GM19193 (cell line): ENCODE measurements around the gene PRUNE2.

Experiments
- POLR2A ChIP-seq: IDR thresholded peaks from 4 replicates; pipeline ENCODE4 v1.6.1; 2011; ENCODE audit not compliant: insufficient read depth, insufficient read length; ENCODE audit errors: extremely low read depth

Gene PRUNE2

DNA sequence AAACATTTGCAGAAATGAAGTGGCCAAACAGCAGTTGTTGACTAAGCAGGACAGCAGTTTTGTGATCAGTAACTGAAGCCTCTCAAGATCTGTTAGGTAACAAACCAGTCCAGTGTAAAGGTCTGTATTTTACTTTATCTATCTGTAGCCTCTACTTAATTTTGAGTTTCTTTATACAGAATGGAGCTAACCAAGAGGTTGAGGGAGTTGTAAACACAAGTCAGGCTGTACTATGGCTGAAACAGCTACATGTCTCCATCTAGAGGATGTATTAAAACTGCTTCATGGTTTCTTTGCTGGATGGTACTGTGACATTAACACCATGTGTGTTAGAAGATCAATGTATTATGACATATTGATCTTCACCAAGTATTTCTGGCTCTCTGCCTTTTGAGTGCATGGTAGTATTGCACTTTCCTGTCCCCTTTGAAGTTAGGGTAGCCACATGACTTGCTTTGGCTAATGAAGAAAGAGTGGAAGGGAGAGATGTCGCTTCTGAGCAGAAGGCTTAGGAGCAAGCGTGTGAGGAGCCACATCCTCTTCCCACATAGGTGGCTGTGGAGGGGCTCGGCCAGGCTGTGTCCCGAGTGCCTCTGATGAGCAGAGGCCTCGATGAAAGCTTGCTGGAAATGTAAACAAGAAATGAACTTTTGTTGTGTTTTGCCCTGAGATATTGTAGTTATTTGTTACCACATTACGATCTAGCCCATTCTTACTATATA, 247.2 kb downstream of the PRUNE2 start:
- no peak for TF ChIP-seq POLR2A

GRCh38 chr9:76657265-76657664, 248.6 kb downstream of the PRUNE2 start:
- no peak for TF ChIP-seq POLR2A

GRCh38 chr9:76655971-76656370, 249.9 kb downstream of the PRUNE2 start:
- TF ChIP-seq POLR2A = no peak

- no peak for TF ChIP-seq POLR2A
Measured at GRCh38 chr9:76655121-76655541, 250.8 kb downstream of the PRUNE2 start.

DNA sequence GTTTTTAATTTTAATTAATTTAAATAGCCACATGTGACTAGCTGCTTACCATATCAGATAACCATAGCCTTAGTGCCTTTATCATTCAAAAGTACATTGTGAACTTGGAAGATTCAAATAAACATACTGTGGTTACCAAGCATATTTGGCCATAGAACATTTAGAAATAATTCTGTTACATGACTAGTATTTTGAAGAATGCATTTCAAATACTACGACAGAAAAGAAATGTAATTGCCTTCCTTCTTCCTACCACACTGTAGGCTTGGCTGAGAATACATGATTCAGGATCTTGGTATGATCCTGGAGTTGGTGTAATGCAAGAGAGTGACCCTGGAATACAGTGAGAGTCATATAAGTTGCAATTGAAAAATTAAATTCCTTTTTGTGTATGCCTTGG, 251.3 kb downstream of the PRUNE2 start:
- no peak for TF ChIP-seq POLR2A

GRCh38 chr9:76654051-76654461, 251.9 kb downstream of the PRUNE2 start:
- TF ChIP-seq POLR2A = no peak

GRCh38 chr9:76652894-76653293, 253.0 kb downstream of the PRUNE2 start:
- TF ChIP-seq POLR2A = no peak

GRCh38 chr9:76651119-76651705, 254.7 kb downstream of the PRUNE2 start:
- no peak for TF ChIP-seq POLR2A

DNA sequence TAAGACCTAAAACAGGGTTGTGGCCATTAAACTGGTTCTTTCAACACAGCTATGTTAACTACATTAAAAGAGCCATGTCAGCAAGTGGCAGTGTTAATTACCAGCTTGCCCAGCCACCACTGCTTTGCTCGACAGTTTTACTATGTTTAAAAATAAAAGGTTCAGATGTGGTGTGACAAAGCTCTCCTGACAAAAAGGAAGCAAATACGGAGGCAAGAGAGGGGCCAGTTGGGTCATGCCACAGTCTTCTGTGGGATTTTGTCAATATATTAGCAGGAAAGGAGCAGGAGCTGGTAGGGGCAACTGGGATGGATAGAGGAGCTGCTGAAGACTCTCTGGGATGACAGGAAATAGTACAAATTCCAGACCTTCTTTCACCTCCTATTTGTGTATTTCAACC, 255.2 kb downstream of the PRUNE2 start:
- no peak for TF ChIP-seq POLR2A

GRCh38 chr9:76649894-76650293, 256.0 kb downstream of the PRUNE2 start:
- TF ChIP-seq POLR2A = no peak

DNA sequence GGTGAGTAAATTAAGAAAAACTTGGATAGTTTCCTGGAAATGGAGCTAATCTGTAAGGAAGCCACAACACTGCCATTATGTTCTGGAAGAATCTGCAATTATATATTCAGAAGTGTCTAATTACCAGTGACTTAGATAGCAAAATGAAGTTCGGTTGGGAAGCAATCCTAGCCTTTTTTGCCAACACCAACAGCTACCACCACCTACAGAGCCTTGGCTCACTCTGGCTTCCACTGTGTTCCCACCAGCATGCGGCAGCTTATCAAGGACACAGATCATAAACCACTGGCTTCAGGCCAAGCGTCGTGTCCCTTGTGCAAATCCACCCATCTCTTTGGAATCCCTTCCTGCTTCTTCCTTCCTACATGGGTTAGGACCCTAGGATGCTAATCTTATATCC, 259.7 kb downstream of the PRUNE2 start:
- no peak for TF ChIP-seq POLR2A

GRCh38 chr9:76644647-76645250, 261.2 kb downstream of the PRUNE2 start:
- no peak for TF ChIP-seq POLR2A

- TF ChIP-seq POLR2A = no peak
Measured at GRCh38 chr9:76644171-76644570, 261.7 kb downstream of the PRUNE2 start.

DNA sequence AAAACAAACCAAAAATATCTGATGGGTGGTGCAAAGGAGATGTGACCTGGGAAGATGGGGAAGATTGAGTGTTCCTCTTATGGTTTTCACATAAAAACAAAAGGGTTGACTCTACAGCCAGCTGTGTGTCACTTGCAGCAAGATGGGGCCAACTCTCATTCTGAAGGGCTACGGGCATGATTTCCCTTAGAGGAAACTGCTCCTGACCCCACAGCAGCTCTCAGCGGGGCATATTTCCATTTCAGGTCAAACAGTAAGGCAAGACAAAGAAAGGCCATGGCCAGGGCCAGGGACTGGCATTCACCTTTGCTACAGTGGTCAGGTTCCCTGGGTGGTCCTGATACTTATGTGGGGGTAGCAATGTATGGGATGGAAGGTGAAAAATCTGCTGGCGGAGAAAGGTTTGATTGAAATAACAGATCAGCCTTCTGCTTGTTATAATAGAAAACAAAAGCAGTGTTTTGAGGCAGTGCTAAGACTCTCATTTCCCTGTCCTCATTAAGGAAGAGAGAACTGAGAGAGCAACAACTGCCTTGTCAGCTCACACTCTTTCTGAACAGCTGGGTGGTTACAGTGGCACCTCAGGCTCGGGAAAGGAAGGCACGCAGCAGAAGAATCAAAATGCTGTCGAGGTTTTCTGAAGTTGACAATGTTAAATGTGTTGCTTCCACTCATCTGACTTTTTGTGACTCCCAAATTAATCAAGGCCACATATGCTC, 262.4 kb downstream of the PRUNE2 start:
- TF ChIP-seq POLR2A = no peak

GRCh38 chr9:76642701-76643209, 263.2 kb downstream of the PRUNE2 start:
- no peak for TF ChIP-seq POLR2A
